Kidney (tissue), 14 donors: ENCODE data around the gene CDK11A. TPM values are rescaled to one million over a fixed set of nuclear protein-coding genes. Genes with fewer than 3 reads are reported as not detected.
A peak's percentile ranks its signal among the peaks of the same experiment; 100 is the strongest.
"Not testable (repeated sequence)": the region's sequence is repeated elsewhere in the genome, so short reads cannot be mapped to it uniquely, and the experiment has no call there.

ENCODE experiments used
- DNase-seq, 5 donors: peaks; one replicate each; pipeline ENCODE4 v3.0.0-alpha.2; 2013 to 2020
- FAIRE-seq: peaks from 2 replicates; lab custom pipeline; 2012; peaks lifted over from hg19 to GRCh38; lab: Jason Lieb, UNC
- H3K27ac ChIP-seq, 2 donors: one replicate each; pipeline ENCODE4 v1.7.0; 2013; ENCODE audit warnings: low read depth in 2 of 2, low read length in 2 of 2, inconsistent platforms in 1 of 2
- H3K27me3 ChIP-seq: one replicate; pipeline ENCODE4 v1.7.1; 2013; ENCODE audit warnings: low read length, inconsistent platforms; ENCODE audit not compliant: control insufficient read depth, insufficient read depth
- H3K36me3 ChIP-seq, 3 donors: one replicate each; pipeline versions ENCODE4 v1.7.0 to v1.7.1; 2013; ENCODE audit warnings: low read length in 3 of 3, control low read depth in 1 of 3, inconsistent platforms in 1 of 3; ENCODE audit not compliant: insufficient read depth in 3 of 3, control insufficient read depth in 2 of 3
- H3K4me1 ChIP-seq, 3 donors: one replicate each; pipeline versions ENCODE4 v1.7.0 to v1.7.1; 2013; ENCODE audit warnings: low read length in 3 of 3, inconsistent platforms in 1 of 3, low read depth in 1 of 3; ENCODE audit not compliant: control insufficient read depth in 2 of 3, insufficient read depth in 2 of 3
- H3K4me3 ChIP-seq, 3 donors: one replicate each; pipeline versions ENCODE4 v1.7.0 to v1.8.1; 2013; ENCODE audit warnings: low read length in 3 of 3, control low read depth in 1 of 3, inconsistent platforms in 1 of 3
- H3K9ac ChIP-seq, 3 donors: one replicate each; pipeline versions ENCODE4 v1.7.0 to v1.7.1; 2013; ENCODE audit warnings: low read length in 3 of 3, control low read depth in 1 of 3, inconsistent platforms in 1 of 3
- H3K9me3 ChIP-seq, 3 donors: one replicate each; pipeline versions ENCODE4 v1.7.0 to v1.7.1; 2013; ENCODE audit warnings: low read length in 3 of 3, control low read depth in 1 of 3, inconsistent platforms in 1 of 3; ENCODE audit not compliant: control insufficient read depth in 2 of 3, insufficient read depth in 1 of 3
- CTCF ChIP-seq: IDR thresholded peaks from 3 replicates; pipeline ENCODE4 v1.5.1; 2012; ENCODE audit warnings: mild to moderate bottlenecking, moderate library complexity, borderline replicate concordance; ENCODE audit not compliant: insufficient read depth; ENCODE audit errors: extremely low read depth
- intact Hi-C: fragments of 100-400 bp; cut with DNase I; formaldehyde crosslinking; loops from one replicate; pipeline ENCODE4 v1.11.1; 2022
- polyA plus RNA-seq: library from polyadenylated mRNA; stranded (reverse); fragments of 350-450 nt; fragmentation: Illumina TruSeq; extraction: RNeasy Lipid Tissue Mini Kit (QIAGEN cat#74804); gene quantifications from one replicate; pipeline ENCODE4 v1.2.3, GENCODE V29; 2014; ENCODE audit warnings: low read depth, low replicate concordance; ENCODE audit not compliant: insufficient read depth
- total RNA-seq: library from RNA; stranded (reverse); fragmentation: NEBNext Ultra II Directional; extraction: Animal tissue kit (Norgen Biotek cat#: 25700); gene quantifications from one replicate; pipeline ENCODE4 v1.2.1, GENCODE V29; 2021
- donor health status: control.
- donor health status: control.
- donor health status: control.
- donor health status: control.
- donor health status: control.
- donor health status: DM: yes; HTN: yes; CAD: no.
- donor health status: Normal renal cell carcinoma (clear cell type).

Gene CDK11A
- total and polyA plus RNA-seq, 2 donors from 2014 or later: 21.5 to 37.3 TPM

GRCh38 chr1:1696431-1697357 lies 27.5 kb downstream of the CDK11A start:
- H3K27ac ChIP-seq, H3K4me3 ChIP-seq, intact Hi-C loops, H3K36me3 ChIP-seq, H3K9me3 ChIP-seq, FAIRE-seq, H3K27me3 ChIP-seq, H3K9ac ChIP-seq, H3K4me1 ChIP-seq: not testable (repeated sequence)
- peak in 1 of 5 donors; percentile 22 for DNase-seq

- H3K4me1 ChIP-seq, FAIRE-seq, H3K9ac ChIP-seq, H3K36me3 ChIP-seq, H3K9me3 ChIP-seq, H3K27me3 ChIP-seq, intact Hi-C loops: not testable (repeated sequence)
- H3K27ac ChIP-seq: peak within 1 kb of the TSS; percentile 89 to 91
- TF ChIP-seq CTCF: peak; percentile 9
- H3K4me3 ChIP-seq: peak within 1 kb of the TSS in 1 of 3 donors; percentile 44
- DNase-seq: peak; percentile 92 to 98 (median 97)
These were observed 31.2 kb downstream of the CDK11A start, which contains the start of gene SLC35E2B for GRCh38 chr1:1692714-1693647. Gene SLC35E2B (minus strand): TSS chr1:1692795. CDS start chr1:1676699, 16,096 bp downstream.

GRCh38 chr1:1692324-1692713 lies 31.8 kb downstream of the CDK11A start:
- H3K27ac ChIP-seq: peak overlapping the region; percentile 89 to 91
- intact Hi-C loops, H3K9me3 ChIP-seq, H3K9ac ChIP-seq, H3K4me1 ChIP-seq, H3K27me3 ChIP-seq, H3K36me3 ChIP-seq, FAIRE-seq: not testable (repeated sequence)
- DNase-seq: peak; percentile 42 to 86 (median 84)
- peak overlapping the region in 1 of 3 donors; percentile 44 for H3K4me3 ChIP-seq

- H3K4me3 ChIP-seq, H3K36me3 ChIP-seq, H3K9me3 ChIP-seq, H3K27ac ChIP-seq, FAIRE-seq, H3K9ac ChIP-seq, H3K27me3 ChIP-seq, H3K4me1 ChIP-seq, DNase-seq, intact Hi-C loops: not testable (repeated sequence)
These were observed 32.7 kb downstream of the CDK11A start for GRCh38 chr1:1691443-1691842.

- H3K27ac ChIP-seq, H3K9me3 ChIP-seq, DNase-seq, FAIRE-seq, intact Hi-C loops, H3K4me1 ChIP-seq, H3K27me3 ChIP-seq, H3K4me3 ChIP-seq, H3K9ac ChIP-seq, H3K36me3 ChIP-seq: not testable (repeated sequence)
These were observed 34.6 kb downstream of the CDK11A start for GRCh38 chr1:1689526-1689925.
